ENCODE measurements around the gene KDM2B.
A peak's percentile ranks its signal among the peaks of the same experiment; 100 is the strongest.
"Not testable (repeated sequence)": the region's sequence is repeated elsewhere in the genome, so short reads cannot be mapped to it uniquely, and the experiment has no call there.

The KDM2B gene

GRCh38 chr12:121392325-121392716, 188.5 kb downstream of the KDM2B start:
- TF ChIP-seq CTCF (IDR thresholded peaks at IDR 0.05) (no peak), ZFX (IDR thresholded peaks at IDR 0.05; ENCODE audit: borderline replicate concordance) (no peak)

GRCh38 chr12:121391619-121392324, 189.1 kb downstream of the KDM2B start:
- no peak for TF ChIP-seq ZFX (IDR thresholded peaks at IDR 0.05; ENCODE audit: borderline replicate concordance)
- TF ChIP-seq CTCF (IDR thresholded peaks at IDR 0.05), result no peak
- no peak overlapping the region for H3K27ac ChIP-seq

More at GRCh38 chr12:121392325-121392716, 188.5 kb downstream of the KDM2B start:
- H3K27ac ChIP-seq, result no peak overlapping the region

- no peak for TF ChIP-seq CTCF (IDR thresholded peaks at IDR 0.05)
- TF ChIP-seq ZFX (IDR thresholded peaks at IDR 0.05; ENCODE audit: borderline replicate concordance), result no peak
Observed at GRCh38 chr12:121390856-121391255, 190.0 kb downstream of the KDM2B start.

GRCh38 chr12:121388421-121388981, 192.3 kb downstream of the KDM2B start:
- no peak for TF ChIP-seq ZFX (IDR thresholded peaks at IDR 0.05; ENCODE audit: borderline replicate concordance)
- TF ChIP-seq CTCF (IDR thresholded peaks at IDR 0.05), result no peak
- H3K27ac ChIP-seq, result no peak overlapping the region

More at GRCh38 chr12:121390856-121391255, 190.0 kb downstream of the KDM2B start:
- H3K27ac ChIP-seq, result no peak overlapping the region

GRCh38 chr12:121384891-121385290, 195.9 kb downstream of the KDM2B start:
- not testable (repeated sequence) for H3K27ac ChIP-seq

GRCh38 chr12:121383601-121384021, 197.2 kb downstream of the KDM2B start:
- TF ChIP-seq ZFX (IDR thresholded peaks at IDR 0.05; ENCODE audit: borderline replicate concordance), result no peak
- peak; percentile 63 for TF ChIP-seq CTCF (IDR thresholded peaks at IDR 0.05)
- no peak overlapping the region for H3K27ac ChIP-seq

- no peak for TF ChIP-seq CTCF (IDR thresholded peaks at IDR 0.05)
- no peak overlapping the region for H3K27ac ChIP-seq
Observed at GRCh38 chr12:121379945-121380344, 200.9 kb downstream of the KDM2B start.

Data from 22Rv1 (cell line).